IPS-18a (cell line): ENCODE data around the gene ZNF219.

Source experiments
- H3K27ac ChIP-seq: one replicate; pipeline ENCODE4 v1.5.1; 2013; ENCODE audit warnings: low read length
- H3K27me3 ChIP-seq: one replicate; pipeline ENCODE4 v1.6.1; 2013; ENCODE audit warnings: mild to moderate bottlenecking, low read length; ENCODE audit not compliant: control insufficient read depth, insufficient read depth
- H3K36me3 ChIP-seq: one replicate; pipeline ENCODE4 v1.6.1; 2013; ENCODE audit warnings: low read depth, low read length; ENCODE audit not compliant: control insufficient read depth
- H3K4me1 ChIP-seq: one replicate; pipeline ENCODE4 v1.6.1; 2013; ENCODE audit warnings: low read depth, low read length; ENCODE audit not compliant: control insufficient read depth
- H3K4me3 ChIP-seq: one replicate; pipeline ENCODE4 v1.5.1; 2013; ENCODE audit warnings: low read length
- H3K9ac ChIP-seq: one replicate; pipeline ENCODE4 v1.6.1; 2013; ENCODE audit warnings: mild to moderate bottlenecking, low read length, moderate library complexity
- H3K9me3 ChIP-seq: one replicate; pipeline ENCODE4 v1.6.1; 2013; ENCODE audit warnings: low read depth, low read length; ENCODE audit not compliant: control insufficient read depth

The ZNF219 gene

GRCh38 chr14:21092273-21093011, 6.0 kb downstream of the ZNF219 start:
- no peaks in the 10 kb centered on the region for H3K27me3 ChIP-seq
- no peaks in the 10 kb centered on the region for H3K9me3 ChIP-seq
- no peak overlapping the region for H3K9ac ChIP-seq
- H3K4me1 ChIP-seq = peaks cover 37% of the 10 kb centered on the region
- H3K36me3 ChIP-seq = peaks cover 36% of the 10 kb centered on the region
- H3K27ac ChIP-seq = no peak overlapping the region
- H3K4me3 ChIP-seq = no peak overlapping the region

- H3K36me3 ChIP-seq = peaks cover 39% of the 10 kb centered on the region
- H3K27ac ChIP-seq = no peak overlapping the region
- H3K4me1 ChIP-seq = peaks cover 38% of the 10 kb centered on the region
- H3K9ac ChIP-seq = no peak overlapping the region
- H3K27me3 ChIP-seq = no peaks in the 10 kb centered on the region
- no peaks in the 10 kb centered on the region for H3K9me3 ChIP-seq
- H3K4me3 ChIP-seq = no peak overlapping the region
These were observed 6.6 kb downstream of the ZNF219 start for GRCh38 chr14:21091821-21092272.

GRCh38 chr14:21090940-21091663, 7.4 kb downstream of the ZNF219 start:
- no peaks in the 10 kb centered on the region for H3K9me3 ChIP-seq
- H3K4me1 ChIP-seq = peaks cover 30% of the 10 kb centered on the region
- no peak overlapping the region for H3K4me3 ChIP-seq
- no peak overlapping the region for H3K27ac ChIP-seq
- H3K27me3 ChIP-seq = no peaks in the 10 kb centered on the region
- peaks cover 46% of the 10 kb centered on the region for H3K36me3 ChIP-seq
- no peak overlapping the region for H3K9ac ChIP-seq

GRCh38 chr14:21090194-21090939, 8.1 kb downstream of the ZNF219 start:
- H3K9ac ChIP-seq = no peak overlapping the region
- no peaks in the 10 kb centered on the region for H3K9me3 ChIP-seq
- H3K27ac ChIP-seq = no peak overlapping the region
- no peak overlapping the region for H3K4me3 ChIP-seq
- H3K27me3 ChIP-seq = no peaks in the 10 kb centered on the region
- peaks cover 54% of the 10 kb centered on the region for H3K36me3 ChIP-seq
- peaks cover 25% of the 10 kb centered on the region for H3K4me1 ChIP-seq

- Histone ChIP-seq H3K9me3 (no peaks in the 10 kb centered on the region), H3K36me3 (peaks cover 59% of the 10 kb centered on the region), H3K27ac (no peak overlapping the region), H3K27me3 (no peaks in the 10 kb centered on the region), H3K4me3 (no peak overlapping the region), H3K9ac (no peak overlapping the region), H3K4me1 (peaks cover 20% of the 10 kb centered on the region)
These were observed 8.6 kb downstream of the ZNF219 start for GRCh38 chr14:21089877-21090193.

- Histone ChIP-seq H3K27ac (peak overlapping the region; percentile 17), H3K4me1 (peaks cover 18% of the 10 kb centered on the region), H3K9ac (no peak overlapping the region), H3K36me3 (peaks cover 65% of the 10 kb centered on the region), H3K9me3 (no peaks in the 10 kb centered on the region), H3K4me3 (no peak overlapping the region), H3K27me3 (no peaks in the 10 kb centered on the region)
These were observed 9.2 kb downstream of the ZNF219 start for GRCh38 chr14:21089271-21089670.

GRCh38 chr14:21088687-21089086, 9.8 kb downstream of the ZNF219 start:
- Histone ChIP-seq H3K27me3 (no peaks in the 10 kb centered on the region), H3K36me3 (peaks cover 70% of the 10 kb centered on the region), H3K9ac (no peak overlapping the region), H3K4me3 (no peak overlapping the region), H3K9me3 (no peaks in the 10 kb centered on the region), H3K27ac (no peak overlapping the region), H3K4me1 (peaks cover 16% of the 10 kb centered on the region)

- no peaks in the 10 kb centered on the region for H3K9me3 ChIP-seq
- H3K36me3 ChIP-seq = peaks cover 75% of the 10 kb centered on the region
- peak overlapping the region; percentile 57 for H3K27ac ChIP-seq
- peaks cover 4% of the 10 kb centered on the region for H3K4me1 ChIP-seq
- H3K27me3 ChIP-seq = no peaks in the 10 kb centered on the region
- H3K4me3 ChIP-seq = no peak overlapping the region
- H3K9ac ChIP-seq = peak overlapping the region; percentile 41
These were observed 11.0 kb downstream of the ZNF219 start for GRCh38 chr14:21087294-21088091.

- Histone ChIP-seq H3K36me3 (peaks cover 81% of the 10 kb centered on the region), H3K9me3 (no peaks in the 10 kb centered on the region), H3K4me1 (peaks cover 4% of the 10 kb centered on the region), H3K27me3 (no peaks in the 10 kb centered on the region), H3K27ac (peak overlapping the region; percentile 9), H3K9ac (peak overlapping the region; percentile 21), H3K4me3 (no peak overlapping the region)
These were observed 11.6 kb downstream of the ZNF219 start for GRCh38 chr14:21086908-21087293.

- peaks cover 86% of the 10 kb centered on the region for H3K36me3 ChIP-seq
- no peak overlapping the region for H3K4me3 ChIP-seq
- H3K4me1 ChIP-seq = peaks cover 4% of the 10 kb centered on the region
- no peak overlapping the region for H3K9ac ChIP-seq
- no peaks in the 10 kb centered on the region for H3K27me3 ChIP-seq
- no peaks in the 10 kb centered on the region for H3K9me3 ChIP-seq
- H3K27ac ChIP-seq = no peak overlapping the region
These were observed 13.2 kb downstream of the ZNF219 start for GRCh38 chr14:21084998-21085853.
